HG02884 (cell line): ENCODE data around the gene CA6.
"Not testable (repeated sequence)": the region's sequence is repeated elsewhere in the genome, so short reads cannot be mapped to it uniquely, and the experiment has no call there.

Experiments used
- ATAC-seq: cut with Tn5 transposase; IDR thresholded peaks from one replicate; pipeline ENCODE4 v1.9.1; 2021; ENCODE audit warnings: mild to moderate bottlenecking, moderate library complexity; ENCODE audit not compliant: unreplicated experiment

The CA6 gene

DNA sequence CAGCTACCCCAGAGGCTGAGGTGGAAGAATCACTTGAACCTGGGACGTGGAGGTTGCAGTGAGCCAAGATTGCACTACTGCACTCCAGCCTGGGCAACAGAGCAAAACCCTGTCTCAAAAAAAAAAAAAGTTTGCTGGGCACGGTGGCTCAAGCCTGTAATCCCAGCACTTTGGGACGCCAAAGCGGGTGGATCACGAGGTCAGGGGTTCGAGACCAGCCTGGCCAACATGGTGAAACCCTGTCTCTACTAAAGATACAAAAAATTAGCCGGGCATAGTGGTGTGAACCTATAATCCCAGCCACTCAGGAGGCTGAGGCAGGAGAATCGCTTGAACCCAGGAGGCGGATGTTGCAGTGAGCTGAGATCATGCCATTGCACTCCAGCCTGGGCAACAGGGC, 23.2 kb downstream of the CA6 start:
- ATAC-seq: not testable (repeated sequence)

DNA sequence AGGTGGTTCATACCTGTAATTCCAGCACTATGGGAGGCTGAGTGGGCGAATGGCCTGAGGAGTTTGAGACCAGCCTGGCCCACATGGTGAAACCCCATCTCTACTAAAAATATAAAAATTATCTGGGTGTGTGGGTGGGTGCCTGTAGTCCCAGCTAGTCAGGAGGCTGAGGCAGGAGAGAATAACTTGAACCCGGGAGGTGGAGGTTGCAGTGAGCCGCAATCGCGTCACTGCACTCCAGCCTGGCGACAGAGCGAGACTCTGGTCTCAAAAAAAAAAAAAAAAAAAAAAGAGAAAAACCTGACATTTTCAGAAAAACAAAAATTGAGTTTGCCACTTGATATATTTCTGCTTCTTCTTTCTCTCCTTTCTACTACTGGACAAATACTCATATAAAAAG, 24.3 kb downstream of the CA6 start:
- ATAC-seq: no peak

DNA sequence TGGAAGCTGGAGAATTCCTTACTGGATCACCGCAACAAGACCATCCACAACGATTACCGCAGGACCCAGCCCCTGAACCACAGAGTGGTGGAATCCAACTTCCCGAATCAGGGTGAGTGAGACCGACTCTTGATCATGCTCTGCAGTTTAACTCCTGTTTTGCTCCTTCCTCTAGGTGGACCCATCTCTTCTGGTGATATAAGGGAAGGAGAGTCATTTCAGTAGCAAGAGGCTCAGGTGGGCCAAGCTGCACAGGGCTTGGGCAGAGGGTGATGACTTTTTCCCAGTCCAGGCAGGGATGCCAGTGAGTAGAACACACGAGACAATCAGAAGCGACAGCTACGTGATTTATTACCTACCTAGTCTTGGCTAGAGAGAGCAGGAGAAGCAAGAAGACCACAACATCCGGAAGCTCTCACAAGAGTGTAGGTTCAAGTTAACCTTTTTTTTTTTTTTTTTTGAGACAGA, 25.2 kb downstream of the CA6 start:
- no peak for ATAC-seq

DNA sequence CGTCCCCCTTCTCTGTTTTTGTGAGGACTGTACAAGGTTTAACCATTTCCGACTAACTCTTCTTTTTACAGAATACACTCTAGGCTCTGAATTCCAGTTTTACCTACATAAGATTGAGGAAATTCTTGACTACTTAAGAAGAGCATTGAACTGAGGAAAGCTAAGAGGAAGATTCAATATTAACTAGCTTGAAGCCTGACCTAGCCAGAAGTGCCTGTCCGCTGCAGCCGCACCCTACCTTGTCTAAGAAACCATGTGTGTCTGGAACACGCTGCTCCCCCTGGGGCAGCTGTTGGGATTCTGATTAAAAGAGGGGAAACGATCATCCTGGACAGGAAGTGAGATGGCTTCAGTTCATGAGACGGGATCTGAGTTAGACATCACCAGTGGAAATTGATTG, 28.9 kb downstream of the CA6 start:
- no peak for ATAC-seq

DNA sequence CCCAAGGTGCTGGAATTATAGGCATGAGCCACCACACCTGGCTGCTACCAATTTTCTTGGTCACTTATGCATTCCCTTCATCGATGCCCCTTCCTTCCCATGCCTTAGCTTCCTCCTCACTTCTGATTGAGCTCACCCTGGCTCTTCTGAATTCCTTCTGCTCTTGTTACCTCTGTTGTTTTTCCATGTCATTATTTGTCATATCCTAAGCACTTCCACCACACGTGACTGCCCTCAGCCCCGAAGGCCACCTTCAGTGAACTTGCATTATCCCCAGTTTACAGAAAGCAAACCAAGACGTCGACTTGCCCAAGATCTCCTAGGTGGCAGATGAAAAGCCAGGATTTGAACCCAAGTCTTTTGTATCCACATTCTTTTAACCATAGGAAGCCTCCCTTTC, 30.7 kb downstream of the CA6 start:
- ATAC-seq: no peak

DNA sequence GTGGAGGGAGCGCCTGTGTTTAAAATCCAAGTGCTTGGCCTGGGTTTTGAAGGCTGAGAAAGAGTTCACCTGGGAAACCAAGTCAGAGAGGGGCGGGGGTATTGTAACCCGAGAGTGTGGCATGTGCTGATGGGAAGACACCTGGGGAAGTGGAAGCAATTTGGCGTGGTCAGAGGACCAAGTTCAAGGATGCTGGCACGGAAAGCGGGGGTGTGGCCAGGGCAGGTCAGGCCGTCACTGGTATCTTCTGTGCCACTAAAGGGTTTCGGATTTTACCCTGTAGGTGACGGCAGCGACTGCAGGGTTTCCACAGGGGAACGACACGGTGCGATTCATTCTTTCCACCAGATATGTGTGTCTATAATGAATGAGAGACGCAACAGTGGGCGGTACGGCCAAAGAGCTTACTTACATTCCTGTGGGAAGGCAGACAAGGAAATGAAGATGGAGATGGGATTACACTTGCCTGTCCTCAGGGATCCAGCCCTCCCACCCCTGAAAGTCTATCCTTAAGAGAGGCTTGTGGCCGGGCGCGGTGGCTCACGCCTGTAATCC, 31.3 kb downstream of the CA6 start:
- ATAC-seq: no peak

DNA sequence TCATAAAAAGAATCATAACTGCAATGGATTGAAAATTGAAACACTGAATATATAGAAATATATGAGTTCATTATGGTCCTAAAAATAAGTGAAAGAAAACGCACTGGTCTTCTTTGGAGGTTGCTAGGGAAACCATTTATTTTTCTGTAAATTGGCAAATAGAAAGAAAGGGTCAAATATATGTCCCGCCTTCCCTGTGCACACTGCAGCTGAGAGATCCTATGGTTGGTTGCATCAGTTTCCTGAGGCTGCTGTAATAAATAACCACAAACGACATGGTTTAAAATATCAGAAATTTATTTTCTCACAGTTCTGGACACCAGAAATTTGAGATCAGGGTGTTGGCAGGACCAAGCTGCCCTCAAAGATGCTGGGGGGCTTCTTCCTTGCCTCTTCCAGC, 35.0 kb downstream of the CA6 start:
- no peak for ATAC-seq

DNA sequence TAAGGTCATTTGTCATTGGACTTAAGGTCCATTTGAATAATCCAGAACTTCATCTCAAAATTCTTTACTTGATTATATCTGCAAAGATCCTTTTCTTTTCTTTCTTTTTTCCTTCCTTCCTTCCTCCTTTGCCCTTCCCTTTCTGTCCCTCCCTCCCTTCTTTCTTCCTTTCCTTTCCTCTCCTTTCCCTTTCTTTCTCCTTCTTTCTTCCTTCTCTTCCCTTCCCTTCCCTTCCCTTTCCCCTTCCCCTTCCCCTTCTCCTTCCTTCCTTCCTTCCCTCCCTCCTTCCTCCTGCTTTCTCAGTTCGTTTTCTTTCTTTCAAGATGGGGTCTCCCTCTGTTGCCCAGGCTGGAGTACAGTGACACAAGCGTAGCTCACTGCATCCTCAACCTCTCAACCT, 35.5 kb downstream of the CA6 start:
- no peak for ATAC-seq

DNA sequence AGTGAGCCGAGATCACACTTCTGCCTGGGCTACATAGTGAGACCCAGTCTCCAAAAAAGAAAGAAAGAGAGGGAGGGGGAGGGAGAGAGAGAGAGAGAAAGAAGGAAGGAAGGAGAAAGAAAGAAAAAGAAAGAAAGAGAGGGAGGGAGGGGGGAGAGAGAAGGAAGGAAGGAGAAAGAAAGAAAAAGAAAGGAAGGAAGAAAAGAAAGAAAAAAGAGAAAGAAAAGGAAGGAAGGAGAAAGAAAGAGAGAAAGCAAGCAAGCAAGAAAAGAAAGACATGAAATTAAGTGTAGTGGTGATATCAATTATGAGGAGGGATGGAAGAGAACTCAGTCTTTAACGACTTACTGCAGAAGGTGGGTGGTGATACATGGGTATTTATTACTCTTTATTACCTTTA, 38.5 kb downstream of the CA6 start:
- no peak for ATAC-seq

DNA sequence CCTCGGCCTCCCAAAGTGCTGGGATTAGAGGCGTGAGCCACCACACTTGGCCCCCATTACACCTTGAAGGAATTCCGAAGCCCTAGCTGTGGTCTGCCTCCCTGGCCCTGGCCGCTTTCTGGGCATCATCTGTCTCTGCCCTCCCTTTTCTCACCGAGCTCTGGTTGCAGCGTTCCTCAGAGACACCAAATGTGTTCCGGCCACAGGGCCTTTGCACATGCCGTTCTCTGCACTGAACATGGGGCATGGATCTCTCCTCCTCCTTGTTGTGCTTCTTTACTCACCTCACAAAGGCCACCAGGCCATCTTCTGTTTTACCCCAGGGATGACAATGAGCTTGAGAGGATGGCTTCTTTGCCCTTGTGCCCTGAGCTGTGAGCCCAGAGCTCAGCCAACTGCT, 39.3 kb downstream of the CA6 start:
- no peak for ATAC-seq

DNA sequence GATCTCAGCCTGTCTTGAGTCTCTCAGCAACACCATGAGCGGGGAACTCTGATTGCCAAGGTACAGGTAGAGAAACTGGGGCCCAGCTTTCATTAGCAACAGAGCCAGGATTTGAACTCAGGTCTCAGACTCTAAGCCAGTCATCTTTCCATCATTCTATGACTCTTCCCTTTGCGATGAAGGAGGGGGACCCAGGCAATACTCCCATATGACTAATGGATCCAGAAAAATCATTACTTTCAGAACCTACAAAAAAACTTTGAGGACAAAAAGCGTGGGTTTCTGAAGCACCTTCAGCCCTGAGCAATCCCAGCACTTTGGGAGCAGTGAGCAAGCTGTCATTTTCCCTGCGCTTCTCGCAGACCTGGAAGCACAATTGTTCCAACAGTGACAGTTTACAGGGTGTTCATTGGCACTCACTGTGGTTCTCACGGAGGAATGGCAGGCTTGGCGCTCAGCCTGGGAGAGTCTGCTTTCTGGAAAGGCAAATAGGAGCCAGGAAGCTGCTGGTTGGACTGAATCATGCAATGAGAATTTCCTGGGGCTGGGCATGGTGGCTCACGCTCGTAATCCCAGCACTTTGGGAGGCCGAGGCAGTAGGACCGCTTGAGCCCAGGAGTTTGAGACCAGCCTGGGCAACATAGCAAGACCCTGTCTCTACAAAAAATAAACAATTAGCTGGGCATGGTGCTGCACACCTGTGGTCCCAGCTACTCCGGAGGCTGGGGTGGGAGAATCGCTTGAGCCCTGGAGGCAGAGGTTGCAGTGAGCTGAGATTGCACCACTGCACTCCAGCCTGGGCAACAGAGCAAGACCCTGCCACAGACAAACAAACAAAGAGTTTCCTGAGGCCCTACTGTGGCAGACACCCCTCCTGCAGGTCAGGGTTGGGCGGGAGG, 40.5 kb downstream of the CA6 start:
- no peak for ATAC-seq

DNA sequence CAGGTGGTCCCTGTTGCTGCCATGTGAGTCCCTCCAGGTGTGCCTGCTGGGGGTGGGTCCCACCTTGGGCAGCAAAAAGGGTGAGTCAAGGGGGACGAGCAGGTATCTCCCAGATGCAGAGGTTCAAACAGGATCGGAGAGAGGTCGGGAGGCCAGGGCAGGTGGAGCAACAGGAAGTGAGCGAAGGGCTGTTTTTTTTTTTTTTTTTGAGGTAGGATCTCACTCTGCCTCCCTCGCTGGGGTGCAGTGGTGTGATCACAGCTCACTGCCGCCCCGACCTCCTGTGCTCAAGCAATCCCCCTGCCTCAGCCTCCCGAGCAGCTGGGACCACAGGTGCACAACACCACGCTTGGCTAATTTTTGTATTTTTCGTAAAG, 41.1 kb downstream of the CA6 start:
- no peak for ATAC-seq

DNA sequence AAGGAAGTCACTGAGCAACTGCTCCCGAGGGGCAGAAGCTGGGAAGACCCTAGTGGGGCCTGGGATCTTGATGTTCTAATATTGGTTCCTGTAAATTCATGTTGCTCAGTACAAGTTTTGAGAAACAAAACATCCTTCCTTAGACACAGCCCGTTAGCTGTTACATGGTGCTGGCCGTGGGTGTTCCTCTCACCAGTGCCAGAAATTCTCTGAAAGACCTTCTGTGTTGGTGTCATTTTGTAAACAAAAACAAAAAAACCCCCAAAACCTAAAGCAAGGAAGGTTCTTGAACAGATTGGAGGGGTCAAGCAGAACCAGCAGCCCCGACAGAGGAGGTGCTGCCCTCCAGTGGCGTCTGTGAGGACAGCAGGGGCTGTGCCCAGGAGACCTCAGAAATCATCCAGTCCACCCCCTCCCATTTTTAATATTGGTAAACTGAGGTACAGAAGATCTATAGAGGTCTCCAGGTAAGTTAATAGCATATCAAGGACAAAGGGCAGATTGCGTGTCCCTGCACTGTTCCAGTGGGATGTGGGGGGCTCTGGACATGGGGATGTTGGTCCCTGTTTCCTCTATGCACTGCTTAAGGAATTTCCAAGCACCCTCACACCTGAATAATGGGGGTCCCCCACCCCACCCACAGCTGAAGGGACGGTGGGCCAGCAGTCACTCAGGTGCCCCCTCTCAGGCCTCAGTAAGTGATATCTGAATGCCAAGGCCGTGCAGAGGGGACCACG, 42.4 kb downstream of the CA6 start:
- no peak for ATAC-seq

DNA sequence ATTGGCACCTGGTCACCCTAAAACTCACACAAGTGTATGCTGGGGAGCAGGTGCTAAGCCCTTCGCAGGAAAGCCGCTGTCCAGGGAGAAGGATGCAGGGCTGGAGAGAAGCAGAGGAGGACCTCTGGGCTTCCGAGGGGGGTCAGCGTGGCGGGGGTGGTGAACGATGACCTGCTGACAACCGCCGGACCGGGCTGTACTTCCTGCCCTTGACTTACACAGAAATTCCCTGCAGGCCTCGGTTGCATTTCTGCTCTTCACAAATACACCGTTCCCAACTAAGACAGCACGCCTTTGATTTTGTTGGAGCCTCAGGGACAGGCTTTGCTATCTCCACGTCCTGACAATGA, 42.9 kb downstream of the CA6 start:
- no peak for ATAC-seq

DNA sequence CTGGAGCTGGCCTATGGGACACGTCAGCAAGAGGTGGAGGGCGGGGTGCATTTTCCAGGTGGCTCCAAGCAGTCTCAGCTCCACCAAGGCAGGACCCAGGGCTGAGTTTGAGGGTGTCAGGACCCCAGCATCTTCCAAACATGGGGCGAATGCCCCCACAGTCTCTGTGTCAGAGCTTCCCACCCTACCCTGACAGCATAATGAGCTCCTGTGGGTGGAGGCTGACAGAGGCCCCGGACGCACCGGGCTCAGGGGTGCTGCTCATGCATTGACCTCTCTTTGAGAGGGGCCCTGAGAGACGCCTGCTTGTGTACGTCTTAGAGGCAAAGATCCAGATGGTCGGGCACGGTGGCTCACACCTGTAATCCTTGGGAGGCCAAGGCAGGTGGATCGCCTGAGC, 43.4 kb downstream of the CA6 start:
- no peak for ATAC-seq

DNA sequence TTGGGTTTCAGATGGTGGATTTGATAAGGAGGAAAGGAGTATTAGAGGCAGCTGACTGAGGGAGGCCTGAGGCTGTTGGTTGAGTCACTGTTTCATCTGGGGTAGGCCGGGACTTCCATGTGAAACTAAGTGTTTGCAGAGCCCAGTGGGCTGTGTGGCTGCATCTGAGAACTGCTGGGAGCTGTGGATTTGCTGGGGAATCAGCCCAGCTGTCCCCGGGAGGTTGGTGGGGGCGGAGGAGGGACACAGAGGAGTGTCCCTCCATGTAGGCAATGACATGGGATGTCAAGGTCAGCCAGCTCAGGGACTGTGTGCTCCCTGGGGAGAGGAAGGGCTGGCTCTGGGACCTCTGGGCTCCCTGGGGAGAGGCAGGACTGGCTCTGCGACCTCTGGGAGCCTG, 44.2 kb downstream of the CA6 start:
- ATAC-seq: no peak

DNA sequence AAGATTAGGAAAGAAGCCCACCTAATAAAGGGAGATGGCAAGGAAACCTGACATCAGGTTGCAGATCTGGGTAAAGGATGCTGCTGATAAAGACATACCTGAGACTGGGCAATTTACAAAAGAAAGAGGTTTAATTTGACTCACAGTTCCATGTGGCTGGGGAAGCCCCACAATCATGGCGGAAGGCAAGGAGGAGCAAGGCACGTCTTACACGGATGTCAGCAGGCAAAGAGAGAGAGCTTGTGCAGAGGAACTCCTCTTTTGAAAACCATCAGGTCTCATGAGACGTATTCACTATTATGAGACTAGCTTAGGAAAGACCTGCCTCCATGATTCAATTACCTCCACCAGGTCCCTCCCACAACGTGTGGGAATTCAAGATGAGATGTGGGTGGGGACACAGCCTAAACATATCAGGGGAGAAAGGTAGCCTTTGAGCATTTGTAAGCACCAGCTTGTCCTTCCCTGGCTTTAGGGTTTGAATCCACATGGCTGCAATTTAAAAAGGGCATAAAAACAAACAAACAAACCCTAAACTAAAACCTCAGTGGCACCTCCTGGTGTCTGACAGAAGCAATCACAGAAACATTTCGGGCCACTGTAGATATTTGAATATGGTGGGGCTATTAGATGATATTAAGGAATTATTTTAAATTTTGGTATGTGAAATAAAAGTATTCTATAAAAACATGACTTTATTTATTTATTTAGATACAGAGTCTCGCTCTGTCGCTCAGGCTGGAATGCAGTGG, 47.4 kb downstream of the CA6 start:
- ATAC-seq: no peak

DNA sequence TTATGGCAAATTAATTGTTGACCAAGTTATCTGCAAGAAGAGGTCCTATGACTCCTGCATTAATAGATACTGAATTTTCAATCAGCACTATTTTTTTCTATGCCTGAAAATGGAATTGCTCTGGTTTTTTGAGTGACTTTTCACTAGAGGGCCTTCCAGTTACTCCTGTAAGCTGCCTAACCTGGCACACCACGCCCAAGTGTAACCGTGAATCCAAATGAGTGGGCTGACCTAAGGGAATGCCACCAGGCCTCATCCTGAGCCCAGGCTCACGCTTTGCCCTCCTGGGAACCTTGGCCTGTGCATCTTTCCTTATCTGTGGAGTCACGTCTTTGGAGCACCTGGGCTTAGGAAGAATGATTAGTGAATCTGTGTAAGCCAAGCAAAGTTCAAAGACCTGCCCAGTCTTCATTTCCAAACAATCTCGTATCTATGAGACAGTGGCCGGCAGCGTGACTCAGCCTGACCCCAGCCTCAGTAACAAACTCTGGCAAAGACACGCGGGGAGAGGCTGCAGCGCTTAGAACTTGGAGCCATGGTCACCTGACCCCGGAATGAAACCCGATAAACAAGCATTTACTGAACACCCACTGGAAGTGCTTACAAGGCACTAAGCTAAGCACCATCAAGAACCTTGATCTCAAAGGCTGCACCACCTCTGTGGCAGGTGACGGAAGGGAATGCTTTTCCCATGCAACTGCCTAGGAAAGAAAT, 48.5 kb downstream of the CA6 start:
- not testable (repeated sequence) for ATAC-seq

DNA sequence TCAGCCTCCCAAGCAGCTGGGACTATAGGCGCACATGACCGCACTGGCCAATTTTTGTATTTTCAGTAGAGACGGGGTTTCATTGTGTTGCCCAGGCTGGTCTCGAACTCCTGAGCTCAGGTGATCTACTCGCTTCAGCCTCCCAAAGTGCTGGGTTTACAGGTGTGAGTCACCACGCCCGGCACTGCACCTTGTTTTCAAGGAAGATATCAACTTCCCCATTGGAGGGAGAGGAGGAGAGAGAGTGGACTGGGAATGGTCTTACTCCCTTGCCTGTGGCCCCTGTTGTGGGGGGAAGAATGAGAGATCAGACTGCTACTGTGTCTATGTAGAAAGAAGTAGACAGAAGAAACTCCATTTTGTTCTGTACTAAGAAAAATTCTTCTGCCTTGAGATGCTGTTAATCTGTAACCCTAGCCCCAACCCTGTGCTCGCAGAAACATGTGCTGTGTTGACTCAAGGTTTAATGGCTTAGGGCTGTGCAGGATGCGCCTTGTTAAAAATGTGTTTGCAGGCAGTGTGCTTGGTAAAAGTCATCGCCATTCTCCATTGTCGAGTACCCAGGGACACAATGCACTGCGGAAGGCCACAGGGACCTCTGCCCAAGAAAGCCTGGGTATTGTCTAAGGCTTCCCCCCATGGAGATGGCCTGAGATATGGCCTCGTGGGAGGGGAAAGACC, 56.0 kb downstream of the CA6 start:
- ATAC-seq: not testable (repeated sequence)

DNA sequence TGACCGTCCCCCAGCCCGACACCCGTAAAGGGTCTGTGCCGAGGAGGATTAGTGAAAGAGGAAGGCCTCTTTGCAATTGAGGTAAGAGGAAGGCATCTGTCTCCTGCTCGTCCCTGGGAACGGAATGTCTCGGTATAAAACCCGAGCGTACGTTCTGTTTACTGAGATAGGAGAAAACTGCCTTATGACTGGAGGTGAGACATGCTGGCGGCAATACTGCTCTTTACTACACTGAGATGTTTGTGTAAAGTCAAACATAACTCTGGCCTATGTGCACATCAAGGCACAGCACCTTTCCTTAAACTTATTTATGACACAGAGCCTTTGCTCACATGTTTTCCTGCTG, 56.5 kb downstream of the CA6 start:
- ATAC-seq: not testable (repeated sequence)
